Thyroid gland (tissue), 4 donors: Measurements from ENCODE around the gene NUP214.

Experiments
- CTCF ChIP-seq, 6 experiments: fragments of 200-600 bp in 3 of 6; fragments of 450-650 bp in 3 of 6; sonication (generic) in 3 of 6; IDR thresholded peaks; one replicate each; pipeline ENCODE4 v1.5.1; 2016 to 2019; ENCODE audit warnings: antibody characterized with exemption in 6 of 6, mild to moderate bottlenecking in 2 of 6, inconsistent platforms in 1 of 6, moderate library complexity in 1 of 6
- POLR2A ChIP-seq, 2 donors: fragments of 450-650 bp; IDR thresholded peaks; one replicate each; pipeline ENCODE4 v1.6.1; 2017; ENCODE audit warnings: antibody characterized with exemption in 2 of 2, mild to moderate bottlenecking in 2 of 2, moderate library complexity in 1 of 2

DNA sequence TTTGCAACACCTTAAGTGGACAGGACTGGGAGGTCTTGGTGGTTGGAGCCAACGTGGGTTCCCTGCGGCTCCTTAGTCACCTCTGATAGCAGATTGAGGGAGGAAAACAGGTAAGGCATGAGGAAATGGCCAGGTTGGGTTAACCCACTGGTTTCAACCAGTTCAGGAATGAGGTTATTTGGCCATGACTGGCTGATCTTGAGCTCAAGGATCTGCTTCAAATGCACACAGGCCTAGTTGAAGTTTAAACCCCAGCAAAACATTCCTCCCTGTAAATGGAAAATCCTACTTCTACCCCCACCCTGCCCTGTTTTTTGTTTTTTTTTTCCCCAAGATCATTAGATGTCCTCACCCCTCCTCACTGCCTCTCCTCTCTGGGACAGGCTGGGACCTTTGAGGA is 3.2 kb upstream of the NUP214 start:
- no peak for TF ChIP-seq POLR2A (IDR thresholded peaks at IDR 0.05)
- no peak for TF ChIP-seq CTCF (IDR thresholded peaks at IDR 0.05)
